ENCODE results near the gene ALDH7A1.
"Not testable (repeated sequence)": the region's sequence is repeated elsewhere in the genome, so short reads cannot be mapped to it uniquely, and the experiment has no call there.

ALDH7A1 gene

GRCh38 chr5:126594748-126595485 lies at the start of gene ALDH7A1:
ALDH7A1 (minus strand) TSS chr5:126595219; CDS start chr5:126595198, 21 bp downstream.
- peak; percentile 35 for DNase-seq

- DNase-seq, result no peak
Observed at GRCh38 chr5:126641387-126641786, 46.4 kb upstream of the ALDH7A1 start.

- no peak for DNase-seq
Observed at GRCh38 chr5:126640866-126641265, 45.8 kb upstream of the ALDH7A1 start.

GRCh38 chr5:126636956-126637355 lies 41.9 kb upstream of the ALDH7A1 start:
- no peak for DNase-seq

- no peak for DNase-seq
Observed at GRCh38 chr5:126635585-126635984, 40.6 kb upstream of the ALDH7A1 start.

GRCh38 chr5:126633552-126633951 lies 38.5 kb upstream of the ALDH7A1 start:
- DNase-seq, result no peak

- no peak for DNase-seq
Observed at GRCh38 chr5:126631920-126632319, 36.9 kb upstream of the ALDH7A1 start.

- DNase-seq, result no peak
Observed at GRCh38 chr5:126628102-126628501, 33.1 kb upstream of the ALDH7A1 start.

- peak; percentile 65 for DNase-seq
Observed at GRCh38 chr5:126624534-126624933, 29.5 kb upstream of the ALDH7A1 start.

GRCh38 chr5:126619781-126620180 lies 24.8 kb upstream of the ALDH7A1 start:
- DNase-seq, result no peak

GRCh38 chr5:126617603-126618002 lies 22.6 kb upstream of the ALDH7A1 start:
- not testable (repeated sequence) for DNase-seq

- DNase-seq, result no peak
Observed at GRCh38 chr5:126615286-126615685, 20.3 kb upstream of the ALDH7A1 start.

GRCh38 chr5:126613941-126614592 lies 19.0 kb upstream of the ALDH7A1 start:
- no peak for DNase-seq

- DNase-seq, result no peak
Observed at GRCh38 chr5:126610616-126611015, 15.6 kb upstream of the ALDH7A1 start.

- DNase-seq, result no peak
Observed at GRCh38 chr5:126610160-126610559, 15.1 kb upstream of the ALDH7A1 start.

- no peak for DNase-seq
Observed at GRCh38 chr5:126605525-126605924, 10.5 kb upstream of the ALDH7A1 start.

GRCh38 chr5:126603402-126603991 lies 8.5 kb upstream of the ALDH7A1 start:
- DNase-seq, result no peak

GRCh38 chr5:126600631-126601511 lies 5.9 kb upstream of the ALDH7A1 start, which contains the start of gene PHAX:
PHAX (plus strand) TSS chr5:126600947; CDS start chr5:126600963, 16 bp downstream.
- DNase-seq, result peak; percentile 83

- not testable (repeated sequence) for DNase-seq
Observed at GRCh38 chr5:126599971-126600630, 5.1 kb upstream of the ALDH7A1 start.

- no peak for DNase-seq
Observed at GRCh38 chr5:126599499-126599898, 4.5 kb upstream of the ALDH7A1 start.

GRCh38 chr5:126597156-126597555 lies 2.1 kb upstream of the ALDH7A1 start:
- no peak for DNase-seq

- DNase-seq, result no peak
Observed at GRCh38 chr5:126595486-126596083, 566 bp upstream of the ALDH7A1 start.

Data from activated CD4-positive, alpha-beta T cell treated with anti-CD3 and anti-CD28 coated beads, Interleukin-2, amount 50 U/mL, for 16 hours (primary cell).